ENCODE results near the gene SPINK1.
"Not testable (repeated sequence)": the region's sequence is repeated elsewhere in the genome, so short reads cannot be mapped to it uniquely, and the experiment has no call there.

The SPINK1 gene

DNA sequence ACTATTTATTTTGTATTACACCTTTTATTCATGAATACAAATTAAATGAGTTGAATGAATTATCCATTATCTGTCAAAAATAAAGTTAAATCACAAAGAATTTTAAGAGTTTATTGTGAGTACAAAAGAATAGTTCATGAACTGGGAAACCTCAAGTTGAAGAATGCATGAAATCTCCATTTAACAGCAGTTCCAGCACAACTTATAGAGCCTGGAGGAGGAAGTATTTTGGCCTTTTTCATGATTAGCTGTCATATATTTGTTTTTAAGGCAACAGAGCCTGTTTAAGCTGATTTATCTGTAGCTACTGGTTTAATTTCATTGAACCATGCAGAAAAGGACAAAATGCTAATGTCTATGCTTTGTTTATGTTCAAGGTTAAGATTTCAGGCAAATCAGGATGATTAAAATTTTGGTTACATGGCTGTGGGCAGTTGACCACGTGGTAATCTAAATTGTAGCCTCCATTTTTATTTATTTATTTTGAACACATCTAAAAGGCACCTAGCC lies 12.2 kb downstream of the SPINK1 start:
- H3K4me3 ChIP-seq (ENCODE audit: low read length), result no peak overlapping the region
- DNase-seq (ENCODE audit: low read depth, low spot score), result no peak

DNA sequence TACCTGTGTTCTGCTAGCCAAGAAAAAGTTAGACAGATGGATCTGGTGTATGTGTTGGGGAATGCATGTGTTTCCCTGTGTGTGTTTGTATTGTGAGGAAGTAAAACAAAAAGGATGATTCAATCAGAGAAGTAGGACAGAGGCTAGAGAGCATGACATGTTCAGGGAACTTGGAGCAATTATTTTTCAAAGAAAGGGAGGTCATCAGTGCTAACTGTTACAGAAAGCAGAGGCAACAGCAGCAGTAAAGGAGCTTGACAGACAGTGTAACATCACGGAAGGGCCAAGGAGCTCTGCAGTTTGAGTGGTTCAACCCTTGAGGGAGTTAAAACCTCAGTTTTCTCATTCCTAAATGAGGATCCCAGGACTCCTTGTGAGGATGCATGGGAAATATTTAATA lies 13.2 kb downstream of the SPINK1 start:
- no peak overlapping the region for H3K4me3 ChIP-seq (ENCODE audit: low read length)
- no peak for DNase-seq (ENCODE audit: low read depth, low spot score)

DNA sequence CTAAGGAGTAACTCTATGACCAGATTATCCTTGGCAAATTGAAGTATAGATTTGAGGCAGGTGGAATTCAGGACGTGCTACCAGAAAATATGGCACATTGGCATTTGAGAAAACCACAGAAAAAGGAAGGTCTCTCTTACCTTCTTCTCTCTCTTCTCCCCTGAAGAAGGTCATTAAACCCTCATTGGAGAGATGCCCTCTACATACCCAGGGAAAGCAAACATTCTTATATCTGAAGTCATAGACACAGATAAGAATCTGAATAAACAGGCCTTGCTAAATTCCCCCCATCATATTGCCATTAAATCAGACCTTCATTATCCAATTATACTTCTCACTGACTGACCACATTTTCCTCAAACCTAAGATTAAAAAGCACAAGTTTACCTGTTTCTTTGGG lies 17.8 kb downstream of the SPINK1 start:
- no peak for DNase-seq (ENCODE audit: low read depth, low spot score)
- no peak overlapping the region for H3K4me3 ChIP-seq (ENCODE audit: low read length)

DNA sequence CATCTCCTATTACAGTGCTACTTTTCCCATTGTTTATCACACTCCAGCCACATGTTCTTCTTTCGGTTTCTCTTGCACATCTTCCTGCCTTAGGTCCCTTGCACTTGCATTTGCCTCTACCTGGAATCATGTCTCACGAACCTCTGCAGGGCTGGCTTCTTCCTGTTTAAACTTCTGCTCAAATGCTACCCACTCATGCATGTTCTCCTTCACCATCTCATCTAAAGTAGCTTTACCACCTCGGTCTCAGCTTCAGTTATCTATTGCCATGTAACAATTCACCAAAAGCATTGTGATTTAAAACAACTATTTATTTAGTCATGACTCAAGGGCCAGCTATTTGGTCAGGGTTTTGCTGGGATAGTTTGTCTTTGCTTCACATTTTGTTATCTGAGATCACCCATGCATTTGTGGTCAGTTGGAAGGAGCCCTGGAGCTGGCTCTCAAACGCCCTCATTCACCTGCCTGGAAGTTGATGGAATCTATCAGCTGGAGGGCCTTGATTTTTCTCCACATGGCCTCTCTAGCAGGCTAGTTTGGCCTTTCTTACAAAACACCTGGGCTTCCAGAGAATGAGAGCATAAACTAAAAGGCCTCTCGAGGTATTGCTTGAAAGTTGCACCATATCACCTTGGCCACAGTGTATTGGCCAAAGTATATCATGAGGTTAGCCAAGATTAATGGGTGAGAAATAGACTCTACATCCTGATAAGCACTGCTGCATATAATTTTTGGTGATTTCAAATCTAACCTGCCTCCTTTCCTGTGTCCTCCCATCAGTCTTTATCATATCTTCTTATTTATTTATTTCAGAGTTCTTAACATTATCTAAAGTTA lies 21.4 kb downstream of the SPINK1 start:
- DNase-seq (ENCODE audit: low read depth, low spot score), result no peak
- H3K4me3 ChIP-seq (ENCODE audit: low read length), result no peak overlapping the region

DNA sequence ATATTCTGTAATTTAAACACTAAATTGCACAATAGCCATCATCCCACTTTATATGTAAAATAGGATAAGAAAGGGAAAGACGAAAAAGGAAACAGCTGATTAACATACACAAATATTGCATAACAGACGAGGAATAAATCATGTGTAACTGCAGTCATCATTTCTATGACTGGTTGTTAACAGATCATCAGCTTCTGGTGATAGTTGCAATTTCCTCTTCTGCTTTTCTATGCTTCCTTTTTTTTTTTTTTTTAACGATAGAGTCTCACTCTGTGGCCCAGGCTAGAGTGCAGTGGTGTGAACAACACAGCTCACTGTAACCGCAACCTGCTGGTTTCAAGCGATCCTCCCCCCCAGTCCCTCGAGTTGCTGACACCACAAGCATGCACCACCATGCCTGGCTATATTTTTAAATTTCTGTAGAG lies 26.4 kb downstream of the SPINK1 start:
- DNase-seq (ENCODE audit: low read depth, low spot score), result peak; percentile 54
- H3K4me3 ChIP-seq (ENCODE audit: low read length), result no peak overlapping the region

DNA sequence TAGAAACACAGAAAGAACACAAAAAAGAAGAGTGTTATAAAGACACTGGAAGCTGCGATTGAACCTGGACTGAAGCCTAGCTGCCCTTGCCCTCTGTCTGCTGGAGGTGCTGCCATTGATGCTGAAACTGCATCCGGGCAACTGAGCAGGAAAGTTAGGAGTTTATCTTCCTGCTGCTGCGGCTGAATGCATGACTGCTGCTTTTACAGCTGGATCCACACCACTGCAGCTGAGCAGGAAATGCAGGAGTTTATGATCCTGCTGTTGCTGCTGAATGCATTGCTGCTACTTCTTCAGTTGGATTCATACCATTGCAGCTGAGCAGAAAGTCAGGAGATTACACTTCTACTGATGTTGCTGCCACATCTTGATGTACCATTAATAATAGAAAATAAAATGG lies 27.1 kb downstream of the SPINK1 start:
- no peak overlapping the region for H3K4me3 ChIP-seq (ENCODE audit: low read length)
- no peak for DNase-seq (ENCODE audit: low read depth, low spot score)

DNA sequence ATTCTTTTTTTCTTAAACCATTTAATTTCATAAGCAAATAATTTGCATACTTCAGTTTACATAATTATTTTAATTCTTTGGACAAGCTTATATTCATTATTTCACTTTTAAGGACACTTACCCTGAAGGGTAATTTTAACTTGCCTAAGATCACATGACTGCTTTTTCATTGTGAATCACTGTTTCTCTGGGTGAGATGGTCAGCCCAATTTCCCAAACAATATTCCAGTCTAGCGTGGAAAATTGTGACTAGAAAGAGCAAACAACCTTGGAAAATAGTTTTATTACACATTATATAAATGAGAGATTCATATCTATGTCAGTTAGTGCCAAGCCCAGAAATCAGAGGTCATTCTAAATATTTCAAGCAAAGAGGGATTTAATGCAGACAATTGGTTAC lies 27.5 kb downstream of the SPINK1 start:
- DNase-seq (ENCODE audit: low read depth, low spot score), result no peak
- H3K4me3 ChIP-seq (ENCODE audit: low read length), result no peak overlapping the region

DNA sequence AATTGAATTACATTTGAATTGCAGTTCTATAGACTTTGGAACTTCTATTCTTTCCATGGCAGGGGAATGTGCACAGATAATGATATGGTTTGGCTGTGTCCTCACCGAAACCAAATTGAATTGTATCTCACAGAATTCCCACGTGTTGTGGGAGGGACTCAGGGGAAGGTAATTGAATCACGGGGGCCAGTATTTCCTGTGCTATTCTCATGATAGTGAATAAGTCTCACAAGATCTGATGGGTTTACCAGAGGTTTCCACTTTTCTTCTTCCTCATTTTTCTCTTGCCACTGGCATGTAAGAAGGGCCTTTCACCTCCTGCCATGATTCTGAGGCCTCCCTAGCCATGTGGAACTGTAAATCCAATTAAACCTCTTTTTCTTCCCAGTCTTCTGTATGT lies 28.3 kb downstream of the SPINK1 start:
- not testable (repeated sequence) for H3K4me3 ChIP-seq (ENCODE audit: low read length); DNase-seq (ENCODE audit: low read depth, low spot score)

DNA sequence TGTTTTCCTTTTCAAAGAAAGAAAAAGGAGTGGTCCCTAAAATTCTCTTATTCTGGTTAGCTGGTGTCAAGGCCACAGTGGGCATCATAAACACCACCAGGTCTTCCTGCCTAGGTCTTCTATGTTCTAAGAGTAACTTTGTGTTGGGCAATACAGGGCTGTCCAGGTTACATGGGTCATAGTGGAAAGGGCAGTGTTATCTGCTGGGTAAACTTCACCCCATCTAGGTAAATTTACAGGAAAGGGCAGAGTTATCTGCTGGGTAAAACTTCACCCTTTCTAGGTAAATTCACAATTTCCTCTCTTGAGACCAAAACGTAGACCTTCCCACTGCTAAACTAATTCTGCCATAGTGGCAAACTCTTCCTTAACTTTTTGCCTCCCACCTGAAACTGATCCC lies 30.0 kb downstream of the SPINK1 start:
- no peak overlapping the region for H3K4me3 ChIP-seq (ENCODE audit: low read length)
- DNase-seq (ENCODE audit: low read depth, low spot score), result no peak

DNA sequence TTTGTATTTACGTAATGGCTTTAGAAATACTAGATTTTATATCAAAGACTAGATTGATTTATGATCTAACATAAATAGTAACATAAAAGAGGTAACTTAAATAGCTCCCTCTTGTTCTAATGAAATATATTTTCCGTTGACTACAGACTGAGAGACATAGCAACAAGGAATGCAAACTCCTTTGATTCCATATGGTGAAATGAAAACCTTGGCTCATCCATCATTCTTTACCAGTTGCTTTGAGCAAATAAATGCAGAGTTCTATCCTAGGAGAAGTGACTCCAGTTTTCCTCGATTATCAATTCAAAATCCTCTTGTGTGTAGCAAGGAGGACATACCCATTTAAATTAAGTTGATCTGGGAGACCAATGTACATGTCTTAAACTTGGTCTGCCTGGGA lies 31.0 kb downstream of the SPINK1 start:
- no peak for DNase-seq (ENCODE audit: low read depth, low spot score)
- H3K4me3 ChIP-seq (ENCODE audit: low read length), result no peak overlapping the region

DNA sequence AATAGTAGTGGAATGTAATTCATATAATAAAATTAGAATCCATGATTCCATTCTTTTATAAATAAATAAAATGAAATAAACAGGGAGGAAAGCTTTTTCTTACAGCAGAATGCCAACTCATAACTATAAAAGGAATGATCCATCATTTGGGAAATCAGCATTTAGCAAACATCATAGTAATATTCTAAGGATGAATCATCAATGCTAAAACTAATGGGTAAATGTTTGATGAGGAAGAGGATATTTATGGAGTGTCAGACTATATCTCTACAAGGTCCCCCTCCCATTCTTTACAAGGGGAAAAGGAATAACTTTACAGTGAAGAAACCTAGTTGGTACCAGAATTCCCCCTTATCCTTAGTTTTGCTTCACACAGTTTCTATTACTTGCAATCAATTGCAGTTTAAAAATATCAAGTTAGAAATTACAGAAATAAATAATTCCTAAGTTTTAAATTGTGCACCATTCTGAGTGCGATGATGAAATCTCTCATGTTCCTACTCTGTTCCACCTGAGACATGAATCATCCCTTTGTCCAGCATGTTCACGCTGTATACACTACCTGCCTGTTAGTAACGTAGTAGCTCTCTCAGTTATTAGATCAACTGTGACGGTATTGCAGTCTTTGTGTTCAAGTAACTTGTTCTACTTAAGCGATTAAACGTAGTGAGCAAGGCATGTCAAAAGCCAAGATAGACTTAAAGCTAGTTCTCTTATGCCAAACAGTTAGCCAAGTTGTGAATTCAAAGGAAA lies 34.7 kb downstream of the SPINK1 start:
- H3K4me3 ChIP-seq (ENCODE audit: low read length), result no peak overlapping the region
- DNase-seq (ENCODE audit: low read depth, low spot score), result no peak

DNA sequence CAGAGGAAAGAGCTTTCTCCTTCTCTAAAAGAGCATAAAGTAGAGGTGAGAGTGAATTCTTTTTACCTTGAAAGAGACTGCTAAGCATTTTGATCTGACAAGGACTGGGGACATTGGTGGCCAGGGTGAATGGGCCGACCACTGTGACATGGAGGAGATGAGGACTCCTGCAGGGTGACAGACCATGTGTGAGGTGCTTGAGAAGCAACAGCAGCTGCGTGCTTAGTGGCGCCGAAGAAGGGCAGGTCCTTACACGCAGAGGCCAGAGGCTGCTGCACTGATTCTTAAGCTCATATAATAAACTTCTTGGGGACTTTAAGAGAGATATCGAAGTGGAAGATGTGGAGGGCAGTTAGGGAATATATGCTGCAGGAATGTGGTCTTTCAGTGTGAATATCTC lies 40.3 kb downstream of the SPINK1 start:
- no peak for DNase-seq (ENCODE audit: low read depth, low spot score)
- no peak overlapping the region for H3K4me3 ChIP-seq (ENCODE audit: low read length)

DNA sequence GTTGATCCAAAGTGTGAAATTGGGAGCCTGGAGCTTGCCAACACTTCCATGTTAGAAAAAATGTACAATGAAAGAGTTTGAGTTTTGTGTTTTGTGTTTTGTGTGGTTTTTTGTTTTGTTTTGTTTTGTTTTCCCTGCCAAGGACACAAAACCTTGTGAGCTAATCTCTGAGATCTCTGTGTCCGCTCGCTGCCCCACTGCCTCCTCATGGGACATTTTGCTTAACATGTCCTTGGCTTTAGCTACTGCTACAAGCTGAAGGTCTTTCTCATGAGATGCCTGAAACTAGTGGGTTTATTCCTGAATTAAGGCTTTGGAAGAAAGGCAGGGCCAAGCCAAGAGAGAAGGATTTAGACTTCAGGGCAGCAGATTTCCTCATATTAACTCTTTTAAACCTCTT lies 41.7 kb downstream of the SPINK1 start:
- H3K4me3 ChIP-seq (ENCODE audit: low read length), result no peak overlapping the region
- no peak for DNase-seq (ENCODE audit: low read depth, low spot score)

DNA sequence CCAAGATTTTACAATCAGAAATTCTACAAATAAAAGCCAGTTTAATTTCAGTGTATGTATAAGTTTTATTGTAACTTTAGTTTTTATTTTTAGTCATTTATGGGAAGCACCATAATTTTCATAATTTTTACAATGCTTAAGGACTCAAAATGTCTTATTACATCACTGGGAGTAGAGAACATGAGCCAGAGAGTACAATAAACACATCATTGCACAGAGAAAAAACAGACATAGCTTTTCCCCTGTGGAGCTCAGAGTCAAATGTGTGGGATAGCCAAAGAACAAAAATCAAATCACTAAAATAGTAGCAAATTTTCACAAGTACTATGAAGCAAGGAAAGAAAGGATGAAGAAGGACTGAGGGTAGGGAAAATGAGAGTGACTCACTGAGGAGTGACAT lies 43.4 kb downstream of the SPINK1 start:
- no peak for DNase-seq (ENCODE audit: low read depth, low spot score)
- no peak overlapping the region for H3K4me3 ChIP-seq (ENCODE audit: low read length)

DNA sequence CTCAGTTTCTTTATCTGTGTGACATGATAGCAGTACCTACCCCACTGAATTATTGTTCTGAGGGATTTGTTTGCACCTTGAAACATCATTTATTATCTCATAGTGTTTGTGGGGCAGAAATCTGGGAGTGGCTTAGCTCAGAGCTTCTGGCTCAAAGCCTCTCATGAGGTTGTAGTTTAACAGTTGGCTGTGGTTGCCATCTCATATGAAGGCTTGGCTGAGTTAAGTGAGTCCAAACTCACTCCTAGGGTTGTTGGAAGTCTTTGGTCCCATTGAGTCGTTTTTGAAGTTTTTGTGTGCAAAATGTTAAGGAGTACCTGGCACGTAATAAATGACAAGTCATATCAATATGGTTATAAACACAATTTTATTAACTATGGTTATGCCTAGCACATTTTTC lies 45.3 kb downstream of the SPINK1 start:
- H3K4me3 ChIP-seq (ENCODE audit: low read length), result no peak overlapping the region
- no peak for DNase-seq (ENCODE audit: low read depth, low spot score)

DNA sequence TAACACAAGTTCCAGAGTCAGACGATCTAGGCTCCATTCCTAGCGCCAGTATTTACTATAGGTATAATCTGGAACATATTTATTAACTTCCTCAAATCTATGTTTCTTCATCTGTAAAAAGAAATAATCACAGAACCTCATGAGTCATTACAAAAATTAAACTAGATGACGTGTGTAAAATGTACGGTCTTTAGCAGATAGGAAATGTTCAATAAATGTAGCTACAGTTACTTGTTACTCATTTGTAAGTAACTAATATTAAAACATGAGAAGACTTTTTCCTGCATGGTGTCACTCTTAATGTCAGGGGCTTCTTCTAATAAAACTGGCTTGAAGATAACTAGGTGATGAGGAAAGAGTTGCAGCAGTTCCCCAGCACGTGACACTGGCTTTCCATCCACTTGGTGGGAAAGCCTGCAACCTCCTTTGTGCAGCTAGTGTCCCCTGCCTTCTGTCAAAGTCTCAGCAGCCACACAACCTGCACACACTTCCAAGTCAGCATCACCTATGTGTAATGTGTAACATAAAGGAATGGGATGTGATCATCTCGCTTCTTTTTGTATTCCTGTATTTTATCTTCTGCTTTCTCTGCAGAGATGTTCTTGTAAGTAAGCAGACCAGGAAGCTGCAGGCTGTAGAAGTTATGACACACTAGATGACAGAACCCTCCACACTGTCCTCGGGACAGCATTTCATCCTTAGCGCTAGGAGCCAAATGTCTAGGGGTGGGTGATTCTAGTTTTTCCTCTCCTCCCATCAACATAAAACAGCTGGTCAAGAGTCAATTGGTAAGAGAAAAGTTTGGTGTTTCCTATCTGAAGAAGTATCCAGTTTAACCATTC lies 47.1 kb downstream of the SPINK1 start:
- DNase-seq (ENCODE audit: low read depth, low spot score), result no peak

DNA sequence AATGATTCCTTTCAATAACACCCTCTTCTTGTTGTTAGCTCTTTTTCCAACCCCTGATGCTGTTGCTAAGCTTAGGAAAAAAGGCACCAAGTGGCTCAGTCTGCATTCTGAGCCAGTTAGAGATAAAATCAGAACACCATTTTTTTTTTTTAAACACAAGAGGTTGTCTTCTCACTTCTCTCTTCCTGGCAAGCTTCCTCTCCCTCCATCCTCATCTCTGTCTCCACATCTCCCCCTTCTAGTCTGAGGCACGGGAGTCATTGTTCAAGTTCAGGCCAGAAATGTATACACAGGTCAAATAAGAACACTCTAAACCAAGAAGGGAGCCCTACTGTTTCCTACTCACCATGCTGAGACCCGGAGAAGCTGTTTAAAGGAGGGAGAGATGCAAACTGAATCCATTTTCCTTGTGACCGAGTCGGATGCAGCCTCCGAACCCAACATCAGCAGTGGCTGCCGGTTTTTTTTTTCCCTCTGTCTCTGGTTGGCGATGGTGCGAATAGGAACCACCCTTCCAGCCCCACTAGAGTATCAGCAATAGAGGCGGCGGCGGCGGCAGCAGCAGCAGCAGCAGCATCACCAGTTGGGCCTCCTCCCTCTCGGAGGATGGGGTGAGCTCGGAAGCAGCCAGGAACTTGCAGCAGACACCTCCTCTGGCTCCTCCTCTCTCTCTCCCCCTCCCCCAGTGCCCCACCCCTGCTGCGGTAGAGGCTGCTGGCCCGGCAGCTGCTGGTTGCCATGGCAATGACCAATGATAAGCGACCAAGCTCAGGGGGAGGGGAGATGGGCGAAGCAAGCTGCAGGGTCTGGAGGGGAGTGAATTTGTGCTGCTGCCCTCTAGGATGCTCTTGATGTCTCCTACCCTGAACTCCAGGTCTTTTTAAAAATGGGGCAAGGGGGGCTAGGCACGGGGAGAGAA lies 49.1 kb downstream of the SPINK1 start, which contains the start of gene JAKMIP2:
Gene JAKMIP2, minus strand, starts transcription at position 619 of the 919 bp plus-strand sequence. CDS start 110,922 bp downstream, outside the sequence.
- peak within 1 kb of the TSS; percentile 71 for H3K4me3 ChIP-seq (ENCODE audit: low read length)
- peak; percentile 95 for DNase-seq (ENCODE audit: low read depth, low spot score)

More for the DNA sequence above, 47.1 kb downstream of the SPINK1 start:
- no peak overlapping the region for H3K4me3 ChIP-seq (ENCODE audit: low read length)

DNA sequence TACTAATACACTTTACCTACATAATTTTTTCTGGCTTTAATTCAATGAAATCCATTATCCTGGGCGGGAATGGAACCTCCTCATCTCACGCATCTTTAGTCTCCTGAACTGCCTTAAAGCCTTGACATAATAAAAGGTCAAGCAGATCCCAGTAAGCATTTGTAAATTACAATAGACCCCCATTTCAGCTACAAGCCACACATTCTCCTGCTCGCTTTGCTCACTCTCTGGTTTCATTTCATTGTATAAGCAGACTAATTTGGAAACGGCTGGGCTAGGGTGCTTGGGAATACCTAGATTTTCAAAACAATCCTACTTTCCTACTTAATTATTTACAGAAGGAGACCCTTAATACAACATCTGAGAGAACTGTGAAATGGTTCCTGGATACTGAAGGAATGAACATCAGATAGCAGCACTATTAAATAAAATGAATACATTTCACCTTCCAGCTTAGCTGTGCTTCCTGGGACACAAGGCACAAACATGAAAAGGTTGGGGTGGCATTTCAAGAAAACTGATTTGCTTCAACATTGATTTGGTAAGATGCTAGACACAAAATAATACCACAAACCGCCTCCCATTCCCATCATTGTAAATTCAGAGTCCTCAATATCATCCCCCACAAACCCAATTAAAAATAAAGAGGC lies 50.4 kb downstream of the SPINK1 start:
- DNase-seq (ENCODE audit: low read depth, low spot score), result no peak
- no peak overlapping the region for H3K4me3 ChIP-seq (ENCODE audit: low read length)
